Endothelial cell of umbilical vein (primary cell): Measurements from ENCODE around the gene GRM2.

ENCODE experiments used
- CTCF ChIP-seq, 2 donors: IDR thresholded peaks; 1 replicate in 1 of 2; 2 replicates in 1 of 2; pipeline ENCODE4 v1.5.1; 2011; ENCODE audit warnings: low read length in 2 of 2, mild to moderate bottlenecking in 2 of 2, moderate library complexity in 2 of 2, control low read depth in 1 of 2, inconsistent platforms in 1 of 2, low read depth in 1 of 2; ENCODE audit not compliant: insufficient read depth in 1 of 2; ENCODE audit errors: extremely low read depth in 1 of 2
- EZH2 ChIP-seq: IDR thresholded peaks from 2 replicates; pipeline ENCODE4 v1.6.1; 2012; ENCODE audit warnings: borderline replicate concordance, low read depth, mild to moderate bottlenecking, moderate library complexity, low read length, inconsistent platforms; ENCODE audit not compliant: severe bottlenecking
- FOS ChIP-seq: IDR thresholded peaks from 2 replicates; pipeline ENCODE4 v1.6.1; 2011; ENCODE audit warnings: mild to moderate bottlenecking, low read length, moderate library complexity, borderline replicate concordance; ENCODE audit not compliant: insufficient read depth
- GATA2 ChIP-seq: IDR thresholded peaks from 2 replicates; pipeline ENCODE4 v1.7.0; 2011; ENCODE audit warnings: low read depth, mild to moderate bottlenecking, moderate library complexity, mixed read lengths, low read length; ENCODE audit not compliant: insufficient read length, insufficient read depth
- JUN ChIP-seq: IDR thresholded peaks from 2 replicates; pipeline ENCODE4 v1.6.1; 2011; ENCODE audit warnings: borderline replicate concordance, low read depth; ENCODE audit not compliant: insufficient read length, insufficient read depth
- MAX ChIP-seq: IDR thresholded peaks from 2 replicates; pipeline ENCODE4 v1.6.1; 2011; ENCODE audit not compliant: insufficient read depth, insufficient read length
- MYC ChIP-seq: IDR thresholded peaks from one replicate; pipeline ENCODE4 v1.6.1; 2011; ENCODE audit warnings: mild to moderate bottlenecking, low read depth, low read length
- POLR2A ChIP-seq: IDR thresholded peaks from 2 replicates; pipeline ENCODE4 v1.6.1; 2012; ENCODE audit warnings: low read depth, mild to moderate bottlenecking, control low read depth, low read length
- POLR2AphosphoS5 ChIP-seq: IDR thresholded peaks from 2 replicates; pipeline ENCODE4 v1.6.1; 2012; ENCODE audit warnings: low read depth, mild to moderate bottlenecking, control low read depth, low read length, moderate library complexity; ENCODE audit not compliant: insufficient read depth

GRCh38 chr3:51691021-51691420 lies 15.8 kb upstream of the GRM2 start:
- TF ChIP-seq JUN (no peak), MAX (no peak), CTCF (IDR thresholded peaks at IDR 0.05; ENCODE audit: extremely low read depth in 1 of 2, insufficient read depth in 1 of 2, low read depth in 1 of 2, low read length in 2 of 2) (no peak), POLR2AphosphoS5 (no peak), EZH2 (no peak), POLR2A (no peak), FOS (no peak), MYC (no peak), GATA2 (no peak)
